Measurements from ENCODE around the gene GLUL.
"Not testable (repeated sequence)": the region's sequence is repeated elsewhere in the genome, so short reads cannot be mapped to it uniquely, and the experiment has no call there.

The GLUL gene

DNA sequence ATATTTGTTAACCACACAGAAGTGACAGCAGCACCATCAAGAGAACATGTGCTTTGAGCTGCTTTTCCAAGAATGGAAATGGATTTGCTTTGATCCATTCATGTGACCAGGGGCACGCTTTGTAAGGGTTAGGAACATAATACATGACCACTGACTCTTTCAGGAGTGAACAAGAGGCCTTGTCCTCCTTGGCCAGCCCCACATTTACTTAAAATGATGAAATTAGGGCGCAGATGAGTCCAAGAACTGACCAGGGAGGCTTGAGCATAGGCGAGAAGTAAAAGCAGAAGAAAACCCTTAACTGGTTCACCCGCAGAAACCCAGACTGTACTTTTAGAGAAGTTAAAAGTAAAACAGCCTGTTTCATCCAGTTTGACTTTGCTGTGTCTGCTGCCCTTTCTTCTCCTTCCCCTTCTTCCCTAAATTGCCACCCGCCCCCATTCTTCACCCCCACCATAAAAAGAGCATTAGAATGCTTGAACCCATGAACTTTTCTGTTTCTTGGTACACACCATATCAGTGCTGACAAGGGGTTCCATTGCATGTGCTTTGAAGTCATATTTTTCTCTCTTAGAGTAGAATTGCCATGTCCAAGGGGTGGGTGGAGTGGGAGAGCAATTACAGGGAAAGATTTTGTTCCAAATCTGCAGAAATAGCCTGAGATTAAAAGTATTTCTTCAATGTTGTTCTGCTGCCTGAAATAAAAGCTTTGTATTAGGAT lies 2.6 kb upstream of the GLUL start:
- no peak for DNase-seq (ENCODE audit: low read depth)

DNA sequence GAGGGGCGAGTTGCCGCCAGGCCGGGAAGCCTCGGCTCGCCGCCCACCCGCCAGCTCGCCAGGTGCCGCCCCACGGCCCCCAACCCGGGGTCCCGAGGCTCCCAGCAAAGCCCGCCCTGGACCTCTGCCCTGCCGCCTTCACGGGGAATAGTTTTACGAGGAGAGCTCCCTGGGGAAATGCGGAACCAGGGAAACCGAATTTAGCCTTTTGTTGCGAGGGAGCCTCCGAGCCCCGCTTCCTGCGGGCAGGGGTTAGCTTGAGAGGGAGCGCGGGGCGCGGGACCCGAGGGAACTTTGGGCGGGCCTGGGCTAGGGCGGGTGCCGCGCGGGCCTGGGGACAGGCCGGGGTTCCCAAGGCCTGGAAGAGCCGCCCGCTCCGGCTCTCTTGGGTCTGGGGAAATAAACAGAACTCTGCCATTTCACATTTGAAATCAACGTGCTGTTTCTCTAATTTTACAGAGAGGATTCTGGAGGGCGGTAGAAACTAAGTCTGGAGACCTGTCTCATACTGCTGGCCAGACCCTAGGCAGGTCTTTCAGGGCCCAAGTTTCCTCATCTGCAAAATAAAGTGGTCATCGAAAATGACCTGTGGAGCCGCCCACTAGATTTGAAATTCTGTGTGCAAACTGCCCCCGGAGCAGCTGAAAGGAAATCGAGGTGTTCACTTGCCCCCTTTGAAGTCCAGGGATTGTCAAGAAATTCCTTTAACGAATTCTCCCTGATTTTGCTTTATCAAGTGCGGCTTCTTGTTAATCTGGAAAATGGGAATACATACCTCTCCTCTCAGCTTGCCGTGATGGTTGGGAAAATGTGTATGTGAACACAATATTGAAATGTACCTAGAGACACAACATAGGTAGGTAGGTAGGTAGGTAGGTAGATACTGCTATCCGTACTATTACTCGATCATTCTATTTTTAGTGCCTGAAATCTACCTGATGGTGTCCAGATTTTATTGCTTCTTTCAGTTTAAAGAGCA lies 749 bp upstream of the GLUL start:
- DNase-seq (ENCODE audit: low read depth) = no peak

DNA sequence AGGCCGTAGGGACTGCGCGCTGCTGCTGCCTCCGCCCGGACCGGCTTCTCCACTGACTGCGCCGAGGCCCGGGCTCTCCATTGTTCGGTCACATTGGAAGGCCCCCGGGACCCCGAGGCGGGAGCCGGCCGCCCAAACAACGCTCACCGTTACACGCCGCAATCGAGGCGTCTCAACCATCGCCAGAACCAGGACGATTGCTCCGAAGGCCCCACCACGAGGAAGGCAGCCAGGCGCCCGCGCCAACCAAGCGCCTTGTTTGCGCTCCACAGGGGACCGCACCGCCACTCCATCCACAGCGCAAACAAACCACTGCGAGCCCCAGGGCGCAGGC lies 595 bp downstream of the GLUL start:
- no peak for DNase-seq (ENCODE audit: low read depth)

DNA sequence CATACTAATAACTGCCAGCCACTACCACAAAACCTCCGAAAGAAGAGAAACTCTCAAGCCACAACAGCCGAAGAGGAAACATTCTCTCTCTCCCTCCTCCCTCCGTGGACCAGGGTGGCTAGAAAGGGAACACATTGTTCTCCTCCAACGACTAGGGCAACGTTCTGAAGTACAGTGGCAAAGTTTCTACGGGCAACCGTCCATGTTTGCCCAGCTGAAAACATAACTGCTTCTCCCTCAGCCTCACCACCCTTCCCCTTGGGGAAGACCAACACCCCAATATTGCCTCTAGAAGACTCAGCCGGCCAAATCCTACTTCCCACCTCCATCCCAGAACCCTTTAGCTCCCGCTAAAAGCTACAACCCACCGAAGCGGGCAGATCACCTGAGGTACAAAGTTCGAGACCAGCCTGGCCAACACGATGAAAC lies 2.0 kb downstream of the GLUL start:
- no peak for DNase-seq (ENCODE audit: low read depth)

DNA sequence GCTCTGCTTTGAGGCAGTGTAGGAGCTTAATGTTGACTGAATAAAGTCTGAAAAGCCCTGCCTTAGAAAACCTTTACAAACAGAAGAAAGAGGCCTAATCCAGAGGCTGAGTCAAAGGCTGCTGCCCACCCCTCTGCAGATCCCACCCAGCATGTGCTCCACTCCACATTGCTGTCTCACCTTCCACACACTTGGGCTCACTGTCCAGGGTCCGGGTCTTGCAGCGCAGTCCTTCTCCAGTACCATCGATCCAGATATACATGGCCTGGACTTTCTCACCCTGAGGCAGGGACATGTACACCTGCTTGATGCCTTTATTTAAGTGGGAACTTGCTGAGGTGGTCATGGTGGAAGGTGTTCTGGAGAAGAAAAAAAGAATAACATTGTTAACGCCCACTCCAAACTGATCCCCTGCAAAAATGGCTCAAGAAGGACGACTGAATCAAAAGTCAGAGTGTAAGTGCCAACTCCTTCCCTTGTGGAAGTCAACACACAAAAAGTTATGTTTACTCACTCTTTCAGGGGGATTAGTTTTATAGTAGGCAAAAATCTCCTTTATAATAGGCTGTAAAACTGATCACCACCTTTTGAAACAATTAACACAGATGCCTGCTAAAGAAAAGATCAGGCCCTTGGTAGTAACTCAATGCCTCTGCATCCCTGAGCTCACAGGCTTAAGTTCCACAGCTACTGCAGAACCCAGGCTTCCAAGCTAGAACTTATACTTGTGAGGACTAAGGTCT lies 3.0 kb downstream of the GLUL start:
- DNase-seq (ENCODE audit: low read depth) = no peak

DNA sequence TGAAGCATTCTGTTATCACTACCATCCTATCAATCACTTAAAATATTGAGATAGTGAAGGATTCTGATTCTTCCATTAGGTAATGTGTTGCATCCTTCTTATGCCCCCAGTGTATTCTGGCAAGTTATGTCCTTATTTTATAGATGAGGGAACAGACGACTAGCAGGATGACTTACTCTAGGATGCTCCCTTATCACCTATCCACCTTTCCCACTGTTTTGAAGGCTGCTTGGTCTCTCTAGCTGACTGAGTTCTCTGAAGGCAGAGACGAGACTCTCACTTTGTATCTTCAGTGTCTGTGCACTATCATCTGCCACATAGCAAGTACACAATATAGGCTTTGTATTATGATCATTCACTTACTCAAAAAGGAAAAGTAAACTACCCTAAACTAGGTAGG lies 4.0 kb downstream of the GLUL start:
- DNase-seq (ENCODE audit: low read depth) = no peak

DNA sequence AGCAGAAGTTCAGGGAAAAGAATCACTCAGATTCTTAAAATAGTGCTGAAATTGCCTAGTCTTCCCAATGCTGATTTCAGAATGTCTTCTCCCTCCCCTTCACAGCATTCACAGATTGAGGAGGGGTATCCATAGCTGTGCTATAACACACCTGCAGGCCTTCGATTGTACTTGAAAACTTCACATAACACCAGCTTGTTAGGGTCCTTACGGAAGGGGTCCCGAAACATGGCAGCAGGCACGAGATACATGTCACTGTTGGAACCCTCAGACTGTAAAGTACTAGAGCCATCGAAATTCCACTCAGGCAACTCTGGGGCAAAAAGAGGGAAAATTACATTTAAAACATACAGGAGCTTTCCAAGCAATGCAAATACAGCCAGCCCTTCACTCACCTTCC lies 4.6 kb downstream of the GLUL start:
- DNase-seq (ENCODE audit: low read depth) = no peak

DNA sequence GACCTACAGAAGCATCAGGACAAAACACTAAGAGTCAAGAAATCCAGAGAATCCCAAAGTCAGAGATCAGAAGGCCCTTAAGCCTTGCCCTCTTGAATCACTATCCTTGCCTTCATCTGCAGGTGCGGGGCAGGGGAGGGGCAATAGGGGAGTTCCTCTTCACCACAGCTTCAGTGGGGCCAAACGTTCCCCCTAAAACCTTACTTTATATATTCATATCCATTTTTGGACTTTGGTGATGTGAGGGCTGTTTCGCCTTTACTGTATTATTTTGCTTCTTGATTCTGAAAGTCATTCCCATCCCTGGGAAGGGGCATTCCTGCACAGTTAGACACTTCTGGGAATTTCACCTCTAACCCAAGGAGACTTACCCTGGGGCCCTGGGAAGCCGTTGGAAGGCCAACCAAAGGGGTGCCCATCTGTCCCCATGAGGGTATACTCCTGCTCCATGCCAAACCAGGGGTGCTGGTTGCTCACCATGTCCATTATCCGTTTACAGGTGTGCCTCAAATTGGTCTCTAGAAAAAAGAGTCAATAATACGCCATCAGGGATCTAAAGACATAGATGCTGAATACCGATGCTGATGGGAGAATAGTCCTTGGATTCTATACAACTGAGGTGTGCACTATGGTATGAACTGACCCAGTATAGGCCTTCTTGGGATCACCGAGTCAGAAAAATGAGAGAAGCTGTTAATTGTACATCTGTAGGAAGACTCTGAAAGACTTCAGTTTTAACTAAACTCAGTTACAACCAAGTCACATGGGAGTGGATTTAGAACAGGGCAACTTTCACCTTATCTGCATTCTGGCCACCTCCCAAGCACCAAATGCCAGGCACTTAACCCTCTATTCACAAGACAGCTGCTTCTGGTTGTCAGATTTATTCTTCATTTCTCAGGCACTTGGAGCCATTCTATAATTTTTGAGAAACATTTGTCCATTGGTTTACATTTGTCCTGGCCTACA lies 5.4 kb downstream of the GLUL start:
- no peak for DNase-seq (ENCODE audit: low read depth)

DNA sequence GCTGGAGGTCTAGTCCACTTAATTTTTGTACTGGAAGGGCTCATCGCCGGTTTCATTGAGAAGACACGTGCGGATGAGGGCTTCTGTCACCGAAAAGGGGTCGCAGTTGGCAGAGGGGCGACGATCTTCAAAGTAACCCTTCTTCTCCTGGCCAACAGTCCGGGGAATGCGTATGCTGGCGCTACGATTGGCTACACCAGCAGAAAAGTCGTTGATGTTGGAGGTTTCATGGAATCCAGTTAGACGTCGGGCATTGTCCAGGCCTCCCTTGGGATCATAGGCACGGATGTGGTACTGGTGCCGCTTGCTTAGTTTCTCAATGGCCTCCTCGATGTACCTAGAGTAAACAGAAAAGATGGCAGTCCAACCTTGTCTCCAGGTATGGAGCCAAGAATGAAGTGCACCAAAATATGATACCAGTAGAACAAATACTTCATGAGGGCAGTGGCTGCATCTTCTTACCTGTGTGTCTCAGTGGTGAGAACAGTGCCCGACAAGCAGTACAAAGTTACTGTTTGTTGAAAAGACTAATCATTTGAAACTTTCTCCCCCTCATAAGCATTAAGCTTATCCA lies 7.1 kb downstream of the GLUL start:
- no peak for DNase-seq (ENCODE audit: low read depth)

DNA sequence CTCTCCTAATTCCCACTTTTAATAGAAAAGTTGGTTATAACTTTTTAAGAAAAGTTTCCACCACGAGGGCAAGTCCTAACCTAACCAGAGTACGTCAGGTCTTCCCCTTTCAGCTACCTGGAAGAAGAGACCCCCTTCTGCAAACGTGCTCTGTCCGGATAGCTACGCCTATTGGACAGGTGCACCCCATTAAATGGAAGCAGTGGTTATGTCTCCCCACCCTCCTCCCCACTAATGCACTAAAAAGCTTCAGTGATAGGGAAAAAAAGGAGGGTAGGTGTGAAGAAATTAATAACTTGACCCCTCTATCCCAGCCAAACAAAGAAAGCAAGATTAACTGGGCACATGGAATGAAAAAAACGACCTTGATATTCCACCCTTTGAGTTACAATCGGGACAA lies 7.7 kb downstream of the GLUL start:
- DNase-seq (ENCODE audit: low read depth) = no peak

DNA sequence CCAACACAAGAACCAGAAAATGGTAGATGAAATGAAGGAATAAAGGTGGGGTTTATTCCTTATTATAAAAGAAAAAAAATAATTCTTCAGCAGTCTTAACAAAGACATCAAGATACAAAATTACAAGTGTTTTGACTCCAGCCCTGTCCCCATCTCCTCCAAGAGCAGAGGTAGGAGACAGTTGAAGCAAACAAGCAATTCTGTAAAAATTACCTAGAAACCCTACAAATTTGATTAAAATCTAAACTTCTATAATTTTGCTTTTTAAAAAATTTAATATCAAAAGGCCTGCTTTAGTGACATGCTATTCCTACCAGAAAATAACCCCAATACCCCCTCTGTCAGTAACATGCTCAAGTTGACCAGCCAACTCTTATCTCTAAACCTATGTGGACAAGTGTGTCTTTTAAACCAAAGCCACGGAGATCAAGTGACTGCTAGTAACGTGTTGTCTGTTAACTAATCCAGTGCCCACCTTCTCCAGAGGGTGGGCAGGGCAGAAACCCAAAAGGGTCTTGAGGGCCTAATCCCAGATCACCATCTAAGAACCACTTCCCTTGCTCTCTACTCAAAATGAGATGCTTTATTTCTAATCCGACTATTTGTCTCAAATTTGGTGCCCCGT lies 8.4 kb downstream of the GLUL start:
- no peak for DNase-seq (ENCODE audit: low read depth)

DNA sequence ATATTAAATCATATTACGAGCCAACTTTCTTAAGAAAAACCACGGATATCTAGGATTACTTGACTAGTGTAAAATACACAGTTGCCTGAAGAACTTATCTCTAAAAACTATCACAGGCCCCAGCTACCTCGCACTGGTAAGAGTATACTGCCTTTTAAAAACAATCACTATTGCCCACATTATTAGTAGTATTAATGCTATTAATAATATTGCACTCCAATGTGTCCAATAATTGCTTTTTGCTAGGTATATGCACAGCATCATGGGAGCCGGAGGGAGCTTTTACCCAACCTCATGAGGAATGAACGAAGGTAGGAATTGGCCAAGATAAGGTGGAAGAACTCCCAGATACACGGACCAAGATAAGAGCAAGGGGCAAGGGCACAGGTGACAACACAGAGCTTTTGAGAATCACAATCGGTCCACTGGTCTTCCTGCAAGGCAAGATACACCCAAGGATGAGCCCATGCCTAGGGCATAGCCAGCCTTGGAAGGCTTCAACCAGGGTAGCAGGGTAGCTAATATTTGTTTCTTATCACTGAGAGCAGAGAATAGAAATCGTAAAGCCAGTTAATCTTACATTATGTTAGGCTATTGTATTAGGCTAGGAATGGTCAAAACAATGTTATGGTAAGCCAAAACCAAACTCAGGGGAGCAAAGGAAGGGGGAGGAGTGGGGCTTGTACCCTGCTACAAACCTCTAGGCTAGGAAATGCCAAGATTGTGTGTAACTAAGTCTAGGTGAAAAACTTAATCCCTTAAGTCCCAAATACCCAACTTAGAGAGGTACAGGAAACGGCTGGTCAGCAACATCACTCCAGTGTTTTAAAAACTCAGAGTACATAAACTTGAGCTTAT lies 9.4 kb downstream of the GLUL start:
- no peak for DNase-seq (ENCODE audit: low read depth)

DNA sequence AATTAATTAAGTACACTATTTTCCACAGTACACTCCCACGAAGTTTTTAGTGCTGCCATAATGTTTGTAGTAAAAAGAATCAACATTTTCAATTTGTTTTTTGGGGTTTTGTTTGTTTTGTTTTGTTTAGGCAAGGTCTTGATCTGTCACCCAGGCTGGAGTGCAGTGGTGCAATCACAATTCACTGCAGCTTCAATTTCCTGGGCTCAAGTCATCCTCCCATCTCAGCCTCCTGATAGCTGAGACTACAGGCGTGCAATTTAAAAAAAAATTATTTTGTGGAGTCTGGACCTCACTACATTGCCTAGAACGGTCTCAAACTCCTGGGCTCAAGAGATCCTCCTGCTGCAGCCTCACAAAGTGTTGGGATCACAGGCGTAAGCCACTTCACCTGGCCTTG lies 11.4 kb downstream of the GLUL start:
- DNase-seq (ENCODE audit: low read depth) = no peak

DNA sequence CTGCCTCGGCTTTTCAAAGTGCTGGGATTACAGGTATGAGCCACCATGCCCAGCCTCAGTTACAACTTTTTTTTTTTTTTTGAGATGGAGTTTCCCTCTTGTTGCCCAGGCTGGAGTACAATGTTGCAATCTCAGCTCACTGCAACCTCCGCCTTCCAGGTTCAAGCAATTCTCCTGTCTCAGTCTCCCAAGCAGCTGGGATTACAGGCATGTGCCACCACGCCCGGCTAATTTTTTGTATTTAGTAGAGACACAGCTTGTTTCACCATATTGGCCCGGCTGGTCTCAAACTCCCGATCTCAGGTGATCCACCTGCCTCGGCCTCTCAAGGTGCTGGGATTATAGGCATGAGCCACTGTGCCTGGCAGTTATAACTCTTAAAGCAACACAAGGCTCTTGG lies 11.8 kb downstream of the GLUL start:
- DNase-seq (ENCODE audit: low read depth) = not testable (repeated sequence)

DNA sequence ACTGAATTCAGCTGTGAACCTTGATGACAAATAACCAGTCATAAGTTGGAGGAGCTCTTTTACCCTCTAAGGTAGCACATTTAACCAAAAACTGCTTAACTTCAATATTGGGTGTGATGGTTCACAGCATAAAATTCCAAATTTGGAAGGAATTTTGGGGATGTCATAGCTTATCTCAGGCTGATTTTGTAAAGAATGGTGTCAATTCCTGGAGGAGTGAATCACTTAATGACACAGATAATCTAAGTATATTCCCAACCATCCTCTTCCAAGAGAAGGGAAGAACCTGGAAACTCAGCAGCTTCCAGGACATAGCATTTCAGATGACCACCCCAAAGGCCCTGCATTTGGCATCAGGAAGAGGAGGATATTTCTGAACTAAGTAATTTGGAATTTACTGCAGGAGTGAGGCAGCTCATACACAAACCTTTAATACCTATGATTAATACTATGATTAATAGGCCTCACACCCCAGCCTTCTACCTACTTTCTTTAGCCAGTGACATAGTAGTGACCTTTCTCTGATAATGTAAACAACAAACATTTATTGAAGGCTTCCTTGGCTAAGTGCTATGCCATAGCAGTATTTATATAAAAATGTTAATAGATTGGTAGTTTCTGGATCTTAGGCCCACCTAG lies 14.5 kb downstream of the GLUL start:
- no peak for DNase-seq (ENCODE audit: low read depth)

DNA sequence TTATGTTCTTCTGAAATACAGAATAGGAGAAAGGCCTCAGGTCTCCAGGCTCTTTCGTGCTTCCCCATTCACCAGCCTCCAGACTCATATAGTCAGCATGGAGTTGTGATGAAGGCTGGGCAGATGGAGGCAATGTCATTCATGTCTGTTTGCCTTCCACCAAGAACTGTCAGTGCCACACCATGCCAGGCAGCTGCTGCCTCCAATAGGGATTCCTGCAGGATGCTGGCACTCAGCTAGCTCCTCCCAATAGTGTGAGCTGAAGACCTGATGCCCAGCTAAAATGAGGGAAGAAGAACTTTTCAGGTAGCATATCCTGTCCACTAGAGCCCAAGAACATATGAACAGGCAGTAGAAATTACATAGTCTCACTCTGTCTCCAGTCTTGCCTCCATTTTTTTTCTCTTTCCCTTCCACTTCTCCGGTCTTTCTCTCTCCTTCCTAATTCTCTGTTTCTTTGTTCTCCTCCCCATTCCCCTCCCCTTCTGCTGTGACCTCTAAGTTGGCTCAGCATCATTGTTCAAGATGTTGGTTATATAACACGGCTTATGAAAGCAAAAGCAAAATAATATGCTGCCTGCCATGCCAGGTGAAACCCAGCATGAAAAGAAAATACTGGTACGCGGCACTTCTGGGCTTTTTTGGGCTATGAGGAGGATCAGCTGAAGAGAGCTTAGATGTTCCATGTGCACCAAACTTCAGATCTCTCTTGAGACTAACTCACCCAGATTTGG lies 17.3 kb downstream of the GLUL start:
- no peak for DNase-seq (ENCODE audit: low read depth)

DNA sequence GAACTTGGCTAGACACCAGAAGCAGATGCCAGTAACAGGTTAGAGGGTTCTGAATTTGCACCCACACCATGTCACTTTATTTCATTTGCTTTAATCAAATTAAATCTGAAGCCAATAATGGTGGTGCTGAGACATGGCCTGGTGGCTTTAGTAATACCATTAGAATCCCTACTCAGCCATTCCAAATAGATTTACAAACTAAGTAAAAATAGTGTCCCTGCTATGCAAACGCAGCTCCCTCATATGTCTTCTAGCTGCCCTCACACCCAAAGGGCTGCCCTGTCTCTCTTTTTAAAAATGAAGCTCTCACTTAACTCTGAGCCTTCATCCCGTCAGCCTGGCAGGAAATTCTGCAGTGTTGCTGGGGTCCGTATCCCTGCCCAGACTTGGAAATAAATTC lies 21.1 kb downstream of the GLUL start:
- no peak for DNase-seq (ENCODE audit: low read depth)

DNA sequence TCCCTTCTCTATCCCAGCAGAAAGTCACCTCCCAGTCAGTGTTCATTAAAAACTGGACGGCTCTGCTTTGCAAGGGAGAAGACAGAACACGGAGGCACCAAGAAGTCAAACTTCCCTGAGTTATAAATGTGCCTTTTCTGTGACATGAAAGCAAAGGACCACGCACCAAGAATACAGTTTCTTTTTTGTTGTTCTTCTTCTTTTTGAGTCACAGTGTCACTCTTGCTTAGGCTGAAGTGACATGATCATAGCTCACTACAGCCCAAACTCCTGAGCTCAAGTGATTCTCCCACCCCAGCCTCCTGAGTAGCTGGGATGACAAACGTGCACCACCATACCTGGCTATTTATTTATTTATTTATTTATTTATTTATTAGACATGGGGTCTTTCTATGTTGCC lies 22.7 kb downstream of the GLUL start:
- no peak for DNase-seq (ENCODE audit: low read depth)

DNA sequence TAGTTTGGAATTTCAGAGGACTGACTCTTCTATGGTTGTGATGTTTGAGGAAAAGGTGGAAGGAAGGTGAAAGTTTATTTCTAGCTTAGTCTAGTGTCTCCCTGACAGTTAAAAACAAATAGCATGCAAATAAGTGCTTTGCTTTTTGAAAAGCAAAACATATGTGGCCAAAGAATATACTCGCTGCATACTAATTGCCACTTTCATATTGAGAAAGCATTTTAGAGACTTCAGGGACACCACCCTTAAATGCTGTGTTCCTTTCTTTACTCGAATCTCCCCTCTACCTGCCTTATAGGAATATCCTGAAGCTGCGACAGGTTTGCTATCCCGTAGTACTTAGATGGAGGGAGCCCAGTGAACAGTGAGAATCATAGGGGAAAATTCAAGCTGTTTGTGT lies 23.2 kb downstream of the GLUL start:
- no peak for DNase-seq (ENCODE audit: low read depth)
